ENCODE data around the gene ULK2.

Gene ULK2

GRCh38 chr17:19739241-19740201 lies 128.2 kb downstream of the ULK2 start:
- 91% methylated on average over 24 of the region's 26 CpGs for WGBS
- Histone ChIP-seq H3K4me3 (ENCODE audit: insufficient read depth in 1 of 2, low read depth in 1 of 2, low read length in 2 of 2) (no peak overlapping the region), H2BK12ac (ENCODE audit: low read length in 2 of 2) (no peak overlapping the region), H3K18ac (ENCODE audit: low read depth in 1 of 2, low read length in 2 of 2) (no peak overlapping the region), H2AK5ac (ENCODE audit: low read length, severe bottlenecking) (no peak overlapping the region), H3K4me1 (ENCODE audit: control insufficient read depth, insufficient read depth, low read depth, low read length) (peaks cover 3% of the 10 kb centered on the region), H3K27ac (ENCODE audit: low read length, poor library complexity, severe bottlenecking) (no peak overlapping the region), H3K27me3 (ENCODE audit: control insufficient read depth in 1 of 2, insufficient read depth in 1 of 2, low read length in 2 of 2) (peaks cover 8 to 14% of the 10 kb centered on the region in 2 experiments), H4K91ac (ENCODE audit: low read length) (no peak overlapping the region), H4K8ac (ENCODE audit: low read length) (no peak overlapping the region), H2BK5ac (ENCODE audit: low read depth, low read length, poor library complexity, severe bottlenecking) (no peak overlapping the region), H3K9ac (ENCODE audit: low read length) (no peak overlapping the region), H2AFZ (ENCODE audit: low read depth, low read length) (no peak overlapping the region), H3K4me2 (ENCODE audit: low read length, poor library complexity, severe bottlenecking) (no peak overlapping the region), H3K79me1 (replicated peaks; ENCODE audit: low read length, poor library complexity, severe bottlenecking) (no peaks in the 10 kb centered on the region), H3K14ac (ENCODE audit: low read length in 2 of 2) (no peak overlapping the region), H2BK15ac (ENCODE audit: low read depth, poor library complexity, severe bottlenecking) (no peak overlapping the region), H3K9me3 (ENCODE audit: control insufficient read depth, low read length) (no peaks in the 10 kb centered on the region), H3K36me3 (ENCODE audit: control insufficient read depth in 1 of 2, insufficient read depth in 2 of 2, low read depth in 1 of 2, low read length in 2 of 2) (no peaks in the 10 kb centered on the region), H3K4ac (ENCODE audit: low read depth in 1 of 2, low read length in 2 of 2) (no peak overlapping the region), H3K23ac (ENCODE audit: low read length in 2 of 2) (no peak overlapping the region), H2BK120ac (ENCODE audit: low read depth, low read length) (no peak overlapping the region)
- no peak for DNase-seq

DNA sequence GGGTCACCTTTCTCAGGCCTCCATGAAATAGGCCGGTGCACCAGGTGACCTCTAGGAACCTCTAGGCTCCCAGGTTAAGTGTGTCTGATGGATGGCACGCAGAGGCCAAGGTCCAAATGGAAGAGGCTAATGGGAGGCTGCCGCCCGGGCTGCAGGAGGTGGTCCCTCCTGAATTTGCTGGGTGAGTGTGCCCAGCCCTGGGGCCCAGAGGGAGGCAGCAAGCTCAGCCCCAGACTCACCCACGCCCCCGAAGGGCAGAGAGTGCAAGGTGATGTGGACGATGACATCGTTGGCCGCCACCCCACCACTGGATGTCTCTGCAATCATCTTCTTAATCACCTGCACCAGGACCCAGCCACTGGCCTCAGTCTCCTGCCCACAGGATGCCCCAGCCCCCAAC lies 129.0 kb downstream of the ULK2 start:
- H3K4ac ChIP-seq (ENCODE audit: low read depth in 1 of 2, low read length in 2 of 2): no peak overlapping the region
- no peak overlapping the region for H2AK5ac ChIP-seq (ENCODE audit: low read length, severe bottlenecking)
- H2AFZ ChIP-seq (ENCODE audit: low read depth, low read length): no peak overlapping the region
- no peak overlapping the region for H3K18ac ChIP-seq (ENCODE audit: low read depth in 1 of 2, low read length in 2 of 2)
- H3K9ac ChIP-seq (ENCODE audit: low read length): no peak overlapping the region
- no peak overlapping the region for H3K27ac ChIP-seq (ENCODE audit: low read length, poor library complexity, severe bottlenecking)
- no peak overlapping the region for H4K91ac ChIP-seq (ENCODE audit: low read length)
- no peak overlapping the region for H2BK12ac ChIP-seq (ENCODE audit: low read length in 2 of 2)
- H3K4me3 ChIP-seq (ENCODE audit: insufficient read depth in 1 of 2, low read depth in 1 of 2, low read length in 2 of 2): no peak overlapping the region
- no peak for DNase-seq
- no peaks in the 10 kb centered on the region for H3K4me1 ChIP-seq (ENCODE audit: control insufficient read depth, insufficient read depth, low read depth, low read length)
- H3K36me3 ChIP-seq (ENCODE audit: control insufficient read depth in 1 of 2, insufficient read depth in 2 of 2, low read depth in 1 of 2, low read length in 2 of 2): no peaks in the 10 kb centered on the region
- H2BK120ac ChIP-seq (ENCODE audit: low read depth, low read length): no peak overlapping the region
- no peak overlapping the region for H4K8ac ChIP-seq (ENCODE audit: low read length)
- no peak overlapping the region for H3K14ac ChIP-seq (ENCODE audit: low read length in 2 of 2)
- H3K79me1 ChIP-seq (replicated peaks; ENCODE audit: low read length, poor library complexity, severe bottlenecking): no peaks in the 10 kb centered on the region
- peaks cover 6 to 19% of the 10 kb centered on the region in 2 experiments for H3K27me3 ChIP-seq (ENCODE audit: control insufficient read depth in 1 of 2, insufficient read depth in 1 of 2, low read length in 2 of 2)
- WGBS: 89% methylated on average over 9 of the region's 9 CpGs
- no peaks in the 10 kb centered on the region for H3K9me3 ChIP-seq (ENCODE audit: control insufficient read depth, low read length)
- H2BK5ac ChIP-seq (ENCODE audit: low read depth, low read length, poor library complexity, severe bottlenecking): no peak overlapping the region
- H2BK15ac ChIP-seq (ENCODE audit: low read depth, poor library complexity, severe bottlenecking): no peak overlapping the region
- no peak overlapping the region for H3K23ac ChIP-seq (ENCODE audit: low read length in 2 of 2)
- no peak overlapping the region for H3K4me2 ChIP-seq (ENCODE audit: low read length, poor library complexity, severe bottlenecking)

DNA sequence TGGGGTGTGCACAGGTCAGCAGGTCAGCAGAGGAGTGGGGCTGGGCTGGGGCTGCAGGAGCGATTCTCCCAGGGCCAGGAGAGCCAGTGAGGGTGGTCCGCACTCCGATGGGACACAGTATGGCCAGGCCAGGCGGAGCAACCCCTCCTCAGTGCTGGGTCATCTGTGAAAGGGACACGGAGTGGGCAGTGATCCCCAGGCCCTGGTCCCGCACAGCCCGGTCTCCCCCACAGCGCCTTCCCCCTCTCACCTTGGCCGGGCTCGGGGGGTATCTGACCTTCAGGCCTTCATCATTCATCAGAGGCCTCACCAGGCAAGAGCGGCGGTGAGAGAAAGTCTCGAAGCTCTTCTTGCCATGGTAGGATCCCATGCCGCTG lies 129.7 kb downstream of the ULK2 start:
- Histone ChIP-seq H3K9ac (ENCODE audit: low read length) (no peak overlapping the region), H2BK5ac (ENCODE audit: low read depth, low read length, poor library complexity, severe bottlenecking) (no peak overlapping the region), H3K4me1 (ENCODE audit: control insufficient read depth, insufficient read depth, low read depth, low read length) (no peaks in the 10 kb centered on the region), H3K27ac (ENCODE audit: low read length, poor library complexity, severe bottlenecking) (no peak overlapping the region), H3K79me1 (replicated peaks; ENCODE audit: low read length, poor library complexity, severe bottlenecking) (no peaks in the 10 kb centered on the region), H3K18ac (ENCODE audit: low read depth in 1 of 2, low read length in 2 of 2) (no peak overlapping the region), H2BK120ac (ENCODE audit: low read depth, low read length) (no peak overlapping the region), H3K36me3 (ENCODE audit: control insufficient read depth in 1 of 2, insufficient read depth in 2 of 2, low read depth in 1 of 2, low read length in 2 of 2) (no peaks in the 10 kb centered on the region), H2AFZ (ENCODE audit: low read depth, low read length) (no peak overlapping the region), H4K91ac (ENCODE audit: low read length) (no peak overlapping the region), H2BK12ac (ENCODE audit: low read length in 2 of 2) (no peak overlapping the region), H4K8ac (ENCODE audit: low read length) (no peak overlapping the region), H3K4me2 (ENCODE audit: low read length, poor library complexity, severe bottlenecking) (no peak overlapping the region), H3K4ac (ENCODE audit: low read depth in 1 of 2, low read length in 2 of 2) (no peak overlapping the region), H3K9me3 (ENCODE audit: control insufficient read depth, low read length) (no peaks in the 10 kb centered on the region), H3K4me3 (ENCODE audit: insufficient read depth in 1 of 2, low read depth in 1 of 2, low read length in 2 of 2) (no peak overlapping the region), H3K23ac (ENCODE audit: low read length in 2 of 2) (no peak overlapping the region), H2AK5ac (ENCODE audit: low read length, severe bottlenecking) (no peak overlapping the region), H3K14ac (ENCODE audit: low read length in 2 of 2) (no peak overlapping the region), H3K27me3 (ENCODE audit: control insufficient read depth in 1 of 2, insufficient read depth in 1 of 2, low read length in 2 of 2) (peaks cover 3 to 19% of the 10 kb centered on the region in 2 experiments), H2BK15ac (ENCODE audit: low read depth, poor library complexity, severe bottlenecking) (no peak overlapping the region)
- WGBS: 90% methylated on average over 14 of the region's 14 CpGs
- no peak for DNase-seq

DNA sequence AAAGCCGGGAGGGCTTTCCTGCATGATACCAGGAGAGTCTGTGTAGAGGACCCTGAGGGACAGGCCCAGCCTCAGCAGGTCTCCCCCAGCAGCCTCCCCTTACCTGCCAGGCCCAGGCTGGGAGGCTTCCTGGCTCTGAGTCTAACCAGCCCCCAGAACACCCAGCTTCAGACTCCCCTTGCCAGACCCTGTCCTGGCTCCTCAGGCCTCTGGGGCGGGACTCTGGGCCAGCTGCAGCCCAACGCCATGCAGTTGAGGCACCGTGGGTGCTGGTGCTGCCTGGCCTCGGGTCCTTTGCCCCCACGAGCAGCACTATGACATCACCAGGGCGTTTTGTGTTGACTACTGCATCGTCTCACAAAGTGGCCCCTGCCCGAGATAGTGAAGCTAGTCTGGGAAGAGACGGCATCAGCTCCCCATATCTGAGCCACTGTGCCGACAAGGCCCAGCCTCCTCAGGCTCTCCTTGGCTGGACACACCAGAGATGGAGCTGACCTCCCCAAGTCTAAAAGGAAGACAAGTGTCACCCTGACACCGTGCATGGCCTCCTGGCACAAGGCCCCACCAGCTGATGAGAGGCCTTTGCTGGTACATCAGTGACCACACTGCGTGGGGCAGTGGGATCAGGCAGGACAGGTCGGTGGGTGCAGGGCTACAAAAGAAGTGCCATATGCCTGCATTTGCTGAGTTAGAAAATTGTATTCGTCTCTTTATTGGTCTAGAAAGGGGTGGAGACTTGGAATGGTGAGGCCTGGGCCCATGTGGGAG lies 130.2 kb downstream of the ULK2 start:
- Histone ChIP-seq H2BK12ac (ENCODE audit: low read length in 2 of 2) (no peak overlapping the region), H3K9me3 (ENCODE audit: control insufficient read depth, low read length) (no peaks in the 10 kb centered on the region), H3K4me2 (ENCODE audit: low read length, poor library complexity, severe bottlenecking) (no peak overlapping the region), H3K27ac (ENCODE audit: low read length, poor library complexity, severe bottlenecking) (no peak overlapping the region), H3K4ac (ENCODE audit: low read depth in 1 of 2, low read length in 2 of 2) (no peak overlapping the region), H3K79me1 (replicated peaks; ENCODE audit: low read length, poor library complexity, severe bottlenecking) (no peaks in the 10 kb centered on the region), H2BK15ac (ENCODE audit: low read depth, poor library complexity, severe bottlenecking) (no peak overlapping the region), H3K27me3 (ENCODE audit: control insufficient read depth in 1 of 2, insufficient read depth in 1 of 2, low read length in 2 of 2) (peaks cover 0 to 19% of the 10 kb centered on the region in 2 experiments), H3K4me3 (ENCODE audit: insufficient read depth in 1 of 2, low read depth in 1 of 2, low read length in 2 of 2) (no peak overlapping the region), H4K91ac (ENCODE audit: low read length) (no peak overlapping the region), H2AK5ac (ENCODE audit: low read length, severe bottlenecking) (no peak overlapping the region), H2BK5ac (ENCODE audit: low read depth, low read length, poor library complexity, severe bottlenecking) (no peak overlapping the region), H3K4me1 (ENCODE audit: control insufficient read depth, insufficient read depth, low read depth, low read length) (no peaks in the 10 kb centered on the region), H3K23ac (ENCODE audit: low read length in 2 of 2) (no peak overlapping the region), H2AFZ (ENCODE audit: low read depth, low read length) (no peak overlapping the region), H3K14ac (ENCODE audit: low read length in 2 of 2) (no peak overlapping the region), H4K8ac (ENCODE audit: low read length) (no peak overlapping the region), H3K9ac (ENCODE audit: low read length) (no peak overlapping the region), H3K18ac (ENCODE audit: low read depth in 1 of 2, low read length in 2 of 2) (no peak overlapping the region), H2BK120ac (ENCODE audit: low read depth, low read length) (no peak overlapping the region), H3K36me3 (ENCODE audit: control insufficient read depth in 1 of 2, insufficient read depth in 2 of 2, low read depth in 1 of 2, low read length in 2 of 2) (no peaks in the 10 kb centered on the region)
- no peak for DNase-seq
- 87% methylated on average over 15 of the region's 15 CpGs for WGBS

All from mesenchymal stem cell (in vitro differentiated cells and primary cell).